CD14-positive monocyte (primary cell): ENCODE data around the gene TANC1. TPM values are rescaled to one million over a fixed set of nuclear protein-coding genes. Genes with fewer than 3 reads are reported as not detected.
"Not testable (repeated sequence)": the region's sequence is repeated elsewhere in the genome, so short reads cannot be mapped to it uniquely, and the experiment has no call there.

Experiments used
- DNase-seq, 3 donors: peaks; one replicate each; pipeline ENCODE4 v3.0.0-alpha.2; 2011 to 2022
- H2AFZ ChIP-seq: 2 replicates; pipeline ENCODE4 v1.6.0; 2012; ENCODE audit warnings: mild to moderate bottlenecking, low read depth, low read length, inconsistent platforms; ENCODE audit not compliant: insufficient read depth, poor library complexity, severe bottlenecking
- H3K27ac ChIP-seq, 2 donors: 1 replicate in 1 of 2; 2 replicates in 1 of 2; pipeline ENCODE4 v1.5.1; 2012 to 2013; ENCODE audit warnings: low read length in 2 of 2, control low read depth in 1 of 2, inconsistent platforms in 1 of 2, low read depth in 1 of 2, mild to moderate bottlenecking in 1 of 2
- H3K27me3 ChIP-seq, 2 donors: one replicate each; pipeline versions ENCODE4 v1.6.0 to v1.6.1; 2011 to 2013; ENCODE audit warnings: low read length in 2 of 2; ENCODE audit not compliant: control insufficient read depth in 2 of 2, insufficient read depth in 2 of 2
- H3K36me3 ChIP-seq, 2 donors: replicated peaks in 1 of 2; 1 replicate in 1 of 2; 2 replicates in 1 of 2; pipeline versions ENCODE4 v1.5.1 to v1.6.1; 2012 to 2013; ENCODE audit warnings: low read length in 2 of 2, control low read depth in 1 of 2, inconsistent platforms in 1 of 2, mild to moderate bottlenecking in 1 of 2; ENCODE audit not compliant: insufficient read depth in 2 of 2, control insufficient read depth in 1 of 2
- H3K4me1 ChIP-seq, 2 donors: 1 replicate in 1 of 2; 2 replicates in 1 of 2; pipeline versions ENCODE4 v1.5.1 to v1.6.1; 2012 to 2013; ENCODE audit warnings: low read length in 2 of 2, control low read depth in 1 of 2, inconsistent platforms in 1 of 2, mild to moderate bottlenecking in 1 of 2, moderate library complexity in 1 of 2; ENCODE audit not compliant: insufficient read depth in 2 of 2, control insufficient read depth in 1 of 2
- H3K4me2 ChIP-seq: replicated peaks from 2 replicates; pipeline ENCODE3; 2012; ENCODE audit warnings: low read length, moderate library complexity, mild to moderate bottlenecking; ENCODE audit not compliant: poor library complexity, severe bottlenecking; ENCODE audit errors: extremely low read depth
- H3K4me3 ChIP-seq, 3 experiments: fragments of 200-600 bp in 1 of 3; sonication (generic) in 1 of 3; replicated peaks in 1 of 3; 1 replicate in 2 of 3; 2 replicates in 1 of 3; pipeline ENCODE4 v1.5.1; 2011 to 2013; ENCODE audit warnings: low read length in 3 of 3, mild to moderate bottlenecking in 3 of 3, control low read depth in 2 of 3, low read depth in 2 of 3, inconsistent platforms in 1 of 3, moderate library complexity in 1 of 3
- H3K79me2 ChIP-seq: 2 replicates; pipeline ENCODE4 v1.6.0; 2012; ENCODE audit warnings: mild to moderate bottlenecking, control low read depth, inconsistent platforms, low read length, moderate library complexity; ENCODE audit not compliant: insufficient read depth
- H3K9ac ChIP-seq: 2 replicates; pipeline ENCODE4 v1.6.0; 2017; ENCODE audit warnings: low read length, mild to moderate bottlenecking; ENCODE audit not compliant: insufficient read depth, poor library complexity, severe bottlenecking
- H3K9me3 ChIP-seq, 2 donors: replicated peaks in 1 of 2; 1 replicate in 1 of 2; 2 replicates in 1 of 2; pipeline versions ENCODE4 v1.5.1 to v1.6.1; 2012 to 2013; ENCODE audit warnings: low read length in 2 of 2, control low read depth in 1 of 2; ENCODE audit not compliant: control insufficient read depth in 1 of 2, insufficient read depth in 1 of 2
- H4K20me1 ChIP-seq: 2 replicates; pipeline ENCODE4 v1.6.0; 2012; ENCODE audit warnings: mild to moderate bottlenecking, low read length, control low read depth, moderate library complexity; ENCODE audit not compliant: insufficient read depth
- H3K27ac Mint-ChIP-seq, 7 donors: one replicate each; pipeline ENCODE4 v1.8.0; 2020; ENCODE audit warnings: mild to moderate bottlenecking in 7 of 7, mixed read lengths in 7 of 7, moderate library complexity in 6 of 7, inconsistent platforms in 2 of 7
- H3K27me3 Mint-ChIP-seq, 3 donors: one replicate each; pipeline ENCODE4 v1.8.0; 2021 to 2022; ENCODE audit warnings: low read depth in 3 of 3, mild to moderate bottlenecking in 3 of 3, mixed read lengths in 3 of 3, moderate library complexity in 3 of 3, inconsistent platforms in 1 of 3
- H3K36me3 Mint-ChIP-seq, 2 donors: one replicate each; pipeline ENCODE4 v1.8.0; 2020; ENCODE audit warnings: mixed read lengths in 2 of 2, inconsistent platforms in 1 of 2, mild to moderate bottlenecking in 1 of 2
- H3K4me1 Mint-ChIP-seq: one replicate; pipeline ENCODE4 v1.8.0; 2020; ENCODE audit warnings: mild to moderate bottlenecking, mixed read lengths
- H3K4me3 Mint-ChIP-seq, 2 donors: one replicate each; pipeline ENCODE4 v1.8.0; 2020; ENCODE audit warnings: mild to moderate bottlenecking in 2 of 2, mixed read lengths in 2 of 2, moderate library complexity in 1 of 2
- H3K9me3 Mint-ChIP-seq, 7 donors: one replicate each; pipeline ENCODE4 v1.8.0; 2020 to 2022; ENCODE audit warnings: mixed read lengths in 7 of 7, mild to moderate bottlenecking in 6 of 7, moderate library complexity in 6 of 7, inconsistent platforms in 2 of 7
- WGBS: methylation state at CpG from one replicate; pipeline ENCODE4 v1.1.5; 2013; ENCODE audit warnings: missing lambda C conversion rate; ENCODE audit not compliant: insufficient coverage; 5-methylcytosine and 5-hydroxymethylcytosine counted together
- intact Hi-C, 2 donors: fragments of 100-400 bp; cut with micrococcal nuclease; formaldehyde crosslinking; loops; one replicate each; pipeline versions ENCODE4 v1.15.0 to v1.15.1; 2023
- polyA plus RNA-seq, 3 donors: library from polyadenylated mRNA; depleted of rRNA in 1 of 3; unstranded in 2 of 3; stranded (reverse) in 1 of 3; fragments of 300-500 nt in 2 of 3; fragments of >200 nt in 1 of 3; fragmentation: Illumina TruSeq in 2 of 3; gene quantifications; 1 replicate in 2 of 3; 2 replicates in 1 of 3; pipeline ENCODE4 v1.2.3, GENCODE V29; 2012 to 2021
- TF ChIP-seq, protein P1 (sequence below): fragments of 200-600 bp; IDR thresholded peaks from one replicate; pipeline ENCODE4 v1.8.0; 2022; ENCODE audit warnings: antibody characterized with exemption, mild to moderate bottlenecking

TANC1 gene
- polyA plus RNA-seq, 3 donors: 0.04 TPM; not detected in 2

DNA sequence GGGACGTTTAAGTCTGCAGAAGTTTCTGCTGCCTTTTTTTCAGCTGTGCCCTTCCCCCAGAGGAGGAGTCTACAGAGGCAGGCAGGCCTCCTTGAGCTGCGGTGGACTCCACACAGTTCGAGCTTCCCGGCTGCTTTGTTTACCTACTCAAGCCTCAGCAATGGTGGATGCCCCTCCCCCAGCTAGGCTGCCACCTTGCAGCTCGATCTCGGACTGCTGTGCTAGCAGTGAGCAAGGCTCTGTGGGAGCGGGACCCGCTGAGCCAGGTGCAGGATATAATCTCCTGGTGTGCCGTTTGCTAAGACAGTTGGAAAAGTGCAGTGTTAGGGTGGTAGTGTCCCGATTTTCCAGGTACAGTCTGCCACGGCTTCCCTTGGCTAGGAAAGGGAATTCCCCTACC lies 72.9 kb downstream of the TANC1 start:
- H3K79me2 ChIP-seq, H3K9ac ChIP-seq, intact Hi-C loops, DNase-seq, H3K27ac ChIP-seq, H2AFZ ChIP-seq, H3K36me3 Mint-ChIP-seq, H3K27me3 Mint-ChIP-seq, H3K4me3 Mint-ChIP-seq, H3K27ac Mint-ChIP-seq, H4K20me1 ChIP-seq, H3K4me1 ChIP-seq, H3K4me1 Mint-ChIP-seq, H3K36me3 ChIP-seq, H3K4me3 ChIP-seq, H3K4me2 ChIP-seq, H3K27me3 ChIP-seq: not testable (repeated sequence)
- H3K9me3 Mint-ChIP-seq: peaks cover 15 to 31% (median 19%) of the 10 kb centered on the region in 7 donors
- H3K9me3 ChIP-seq: peaks cover 0 to 18% of the 10 kb centered on the region in 2 donors
- 99% methylated on average over 8 of the region's 11 CpGs for WGBS

DNA sequence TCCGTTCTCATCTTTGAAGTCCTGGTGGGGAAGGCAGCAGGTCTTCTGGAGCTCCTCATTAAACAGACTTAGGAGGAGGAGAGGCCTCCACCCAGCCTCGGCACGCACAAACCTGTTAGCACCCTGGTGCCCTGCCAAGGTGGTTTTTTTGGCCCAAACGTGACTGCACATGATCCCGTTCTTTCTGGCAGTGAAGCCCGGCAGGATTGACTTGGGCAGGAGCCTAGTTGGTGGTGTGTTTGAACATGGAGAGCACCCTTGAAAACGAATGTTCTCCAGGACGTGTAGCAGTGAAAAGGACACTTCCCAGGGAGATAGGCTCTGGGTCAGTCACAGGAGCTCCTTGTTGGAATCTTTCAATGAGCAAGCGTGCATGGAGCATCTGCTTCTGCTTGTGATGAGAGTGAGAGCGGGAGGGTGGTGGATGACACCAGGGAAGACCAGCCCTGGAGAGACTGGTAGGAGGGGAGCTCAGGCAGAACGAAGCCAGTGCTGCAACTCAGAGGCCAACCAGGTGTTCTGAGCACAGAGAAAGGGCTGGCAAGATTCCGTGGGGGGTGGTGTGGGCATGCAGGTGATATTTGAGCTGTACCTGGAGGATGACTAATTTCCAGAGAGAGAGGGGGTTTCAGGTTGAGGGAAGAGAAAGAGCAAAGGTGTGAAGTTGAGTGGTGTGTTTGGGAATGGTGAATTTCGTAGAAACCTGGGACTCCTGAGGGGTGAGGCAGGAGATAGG lies 73.8 kb downstream of the TANC1 start:
- Histone ChIP-seq H3K79me2 (no peaks in the 10 kb centered on the region), H3K36me3 (no peaks in the 10 kb centered on the region), H3K27ac (no peak overlapping the region), H3K4me1 (no peaks in the 10 kb centered on the region), H3K9ac (no peak overlapping the region), H3K4me2 (no peak overlapping the region), H3K27me3 (no peaks in the 10 kb centered on the region), H2AFZ (no peak overlapping the region), H4K20me1 (no peaks in the 10 kb centered on the region), H3K9me3 (peaks cover 0 to 18% of the 10 kb centered on the region in 2 donors), H3K4me3 (no peak overlapping the region)
- 100% methylated on average over 11 of the region's 13 CpGs for WGBS
- Mint-ChIP-seq H3K4me1 (peaks cover 9% of the 10 kb centered on the region), H3K9me3 (peaks cover 15 to 34% (median 19%) of the 10 kb centered on the region in 7 donors), H3K27me3 (peaks cover 0 to 7% (median 2%) of the 10 kb centered on the region in 3 donors), H3K27ac (no peak overlapping the region), H3K36me3 (no peaks in the 10 kb centered on the region), H3K4me3 (no peak overlapping the region)
- TF ChIP-seq, protein P1, sequence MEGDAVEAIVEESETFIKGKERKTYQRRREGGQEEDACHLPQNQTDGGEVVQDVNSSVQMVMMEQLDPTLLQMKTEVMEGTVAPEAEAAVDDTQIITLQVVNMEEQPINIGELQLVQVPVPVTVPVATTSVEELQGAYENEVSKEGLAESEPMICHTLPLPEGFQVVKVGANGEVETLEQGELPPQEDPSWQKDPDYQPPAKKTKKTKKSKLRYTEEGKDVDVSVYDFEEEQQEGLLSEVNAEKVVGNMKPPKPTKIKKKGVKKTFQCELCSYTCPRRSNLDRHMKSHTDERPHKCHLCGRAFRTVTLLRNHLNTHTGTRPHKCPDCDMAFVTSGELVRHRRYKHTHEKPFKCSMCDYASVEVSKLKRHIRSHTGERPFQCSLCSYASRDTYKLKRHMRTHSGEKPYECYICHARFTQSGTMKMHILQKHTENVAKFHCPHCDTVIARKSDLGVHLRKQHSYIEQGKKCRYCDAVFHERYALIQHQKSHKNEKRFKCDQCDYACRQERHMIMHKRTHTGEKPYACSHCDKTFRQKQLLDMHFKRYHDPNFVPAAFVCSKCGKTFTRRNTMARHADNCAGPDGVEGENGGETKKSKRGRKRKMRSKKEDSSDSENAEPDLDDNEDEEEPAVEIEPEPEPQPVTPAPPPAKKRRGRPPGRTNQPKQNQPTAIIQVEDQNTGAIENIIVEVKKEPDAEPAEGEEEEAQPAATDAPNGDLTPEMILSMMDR: no peak
- intact Hi-C loops: no loop called here
- no peak for DNase-seq
